ENCODE results near the gene ATP2B2.
"Not testable (repeated sequence)": the region's sequence is repeated elsewhere in the genome, so short reads cannot be mapped to it uniquely, and the experiment has no call there.

ATP2B2 gene

DNA sequence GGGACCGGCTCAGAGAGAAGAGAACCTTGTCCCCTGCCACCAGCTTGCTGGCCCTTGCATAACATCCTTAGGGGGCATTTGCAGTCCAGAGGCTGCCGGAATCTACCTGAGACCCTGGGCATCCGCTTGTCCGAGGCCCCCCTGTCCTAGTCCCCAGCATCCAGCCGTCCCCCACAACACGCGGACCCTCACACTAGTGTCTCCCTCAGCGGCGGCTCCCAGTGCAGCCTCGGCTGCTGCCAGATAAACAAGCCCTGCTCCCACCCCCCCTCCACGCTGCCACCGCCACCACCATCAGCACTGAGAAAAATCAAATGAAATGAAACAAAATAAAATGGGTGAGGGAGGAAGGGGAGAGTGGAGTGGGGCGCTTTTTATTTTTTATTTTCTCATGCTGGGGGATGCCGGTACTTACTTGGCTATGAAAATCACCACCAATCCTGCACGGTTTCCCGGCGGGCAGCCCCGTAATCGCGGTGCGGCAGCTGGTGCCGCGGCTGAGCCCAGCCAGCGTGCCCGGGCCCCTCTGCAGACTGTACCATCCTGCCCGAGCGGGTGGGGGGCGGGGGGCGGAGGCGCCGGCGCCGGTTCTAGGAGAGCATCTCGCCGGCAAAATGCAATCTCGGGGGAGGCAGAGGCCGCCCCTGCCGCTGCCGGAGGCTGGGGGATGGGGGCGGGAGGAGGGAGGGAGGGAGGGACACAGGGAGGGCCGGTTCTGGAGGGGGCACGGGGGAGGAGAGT, at the start of gene ATP2B2:
TSS of gene ATP2B2 (minus strand) at position 537 of the 741 bp plus-strand sequence. CDS start 56,043 bp downstream, outside the sequence.
- DNase-seq (ENCODE audit: low spot score): no peak

DNA sequence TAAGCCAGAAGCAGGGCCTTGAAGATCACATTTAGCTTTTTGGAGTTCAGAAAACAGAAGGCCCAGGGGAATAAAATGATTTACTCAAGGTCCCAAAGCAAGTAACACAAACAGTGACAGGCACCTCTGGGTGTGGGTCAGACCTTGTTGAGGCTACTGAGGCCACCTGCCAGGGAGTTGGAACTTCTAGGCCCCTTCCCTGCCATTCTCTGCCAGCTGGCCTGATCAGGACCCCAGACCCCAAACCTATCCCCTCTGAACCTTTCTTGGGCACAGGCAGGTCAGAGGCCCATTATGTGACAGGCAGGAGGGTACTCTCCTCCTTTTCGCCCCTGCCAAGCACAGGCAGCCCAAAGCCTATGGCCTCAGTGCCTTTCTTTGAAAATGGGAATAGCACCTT, 49.4 kb upstream of the ATP2B2 start:
- no peak for DNase-seq (ENCODE audit: low spot score)

- no peak for DNase-seq (ENCODE audit: low spot score)
Observed at GRCh38 chr3:10554236-10554611, 48.8 kb upstream of the ATP2B2 start.

- DNase-seq (ENCODE audit: low spot score): no peak
Observed at GRCh38 chr3:10553591-10554235, 48.3 kb upstream of the ATP2B2 start.

DNA sequence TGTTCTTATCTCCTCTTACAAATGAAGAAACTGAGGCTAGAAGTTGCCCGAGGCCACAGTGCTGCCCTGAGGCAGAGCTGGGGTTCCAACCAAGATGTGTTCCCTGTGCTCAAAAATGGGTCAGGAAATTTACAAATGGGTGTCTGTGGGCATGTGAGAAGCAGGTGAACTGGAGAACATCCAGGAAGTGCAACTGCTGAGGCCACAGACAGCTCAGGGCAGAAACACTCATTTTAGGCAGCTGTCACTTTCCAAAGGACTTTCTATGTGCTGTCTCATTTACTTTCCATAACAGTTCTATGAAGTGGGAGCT, 47.2 kb upstream of the ATP2B2 start:
- no peak for DNase-seq (ENCODE audit: low spot score)

- DNase-seq (ENCODE audit: low spot score): no peak
Observed at GRCh38 chr3:10551821-10552630, 46.6 kb upstream of the ATP2B2 start.

- no peak for DNase-seq (ENCODE audit: low spot score)
Observed at GRCh38 chr3:10551139-10551538, 45.8 kb upstream of the ATP2B2 start.

DNA sequence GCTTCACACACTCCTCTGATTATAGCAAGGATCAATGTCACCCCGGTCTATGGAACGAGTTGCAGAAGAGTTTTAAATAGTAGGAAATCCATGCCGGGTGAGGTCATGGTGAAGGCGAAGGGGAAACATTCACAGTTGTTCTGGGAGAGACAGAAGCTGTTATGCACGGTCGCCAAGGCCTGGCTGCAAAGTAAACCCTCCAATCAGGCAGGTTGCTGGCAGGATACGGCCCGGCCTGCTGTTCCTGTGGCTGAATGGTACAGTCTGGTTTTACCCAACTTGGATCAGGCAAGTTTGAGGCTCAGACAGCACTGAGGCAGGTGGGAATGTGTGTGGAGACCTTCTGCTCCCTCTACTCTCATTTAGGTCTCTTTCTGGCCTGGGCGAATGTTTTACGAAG, 45.3 kb upstream of the ATP2B2 start:
- DNase-seq (ENCODE audit: low spot score): no peak

DNA sequence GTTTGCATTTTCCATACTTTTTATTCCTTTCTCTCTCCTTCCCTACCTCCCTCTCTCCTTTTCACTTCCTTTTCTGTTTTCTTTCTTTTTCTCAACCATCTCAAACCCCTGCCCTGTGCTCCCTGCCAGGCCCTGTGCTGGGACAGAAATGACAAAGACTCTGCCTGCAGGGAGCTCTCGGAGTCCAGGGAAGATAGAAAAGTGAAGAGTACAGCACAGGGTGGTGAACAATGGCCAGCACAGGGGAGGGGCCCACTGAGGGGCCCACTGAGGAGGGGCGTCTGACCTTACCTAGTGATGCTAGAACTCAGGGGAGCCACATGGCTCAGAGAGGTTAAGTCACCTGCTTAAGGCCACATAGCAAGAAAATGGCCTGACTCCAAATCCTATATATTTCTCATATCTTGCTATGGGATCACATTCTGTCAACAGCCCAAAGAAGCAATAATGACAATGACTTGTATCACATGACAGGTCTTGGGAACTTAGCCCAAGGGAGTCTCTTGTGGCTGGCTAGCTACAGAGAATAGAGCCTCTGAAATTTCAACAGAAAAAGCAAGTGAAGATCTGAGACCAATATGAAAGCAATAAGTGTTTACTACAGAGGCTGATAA, 44.3 kb upstream of the ATP2B2 start:
- no peak for DNase-seq (ENCODE audit: low spot score)

- no peak for DNase-seq (ENCODE audit: low spot score)
Observed at GRCh38 chr3:10548992-10549391, 43.6 kb upstream of the ATP2B2 start.

- no peak for DNase-seq (ENCODE audit: low spot score)
Observed at GRCh38 chr3:10547841-10548783, 42.7 kb upstream of the ATP2B2 start.

GRCh38 chr3:10547413-10547812, 42.0 kb upstream of the ATP2B2 start:
- DNase-seq (ENCODE audit: low spot score): no peak

GRCh38 chr3:10546820-10547263, 41.5 kb upstream of the ATP2B2 start:
- no peak for DNase-seq (ENCODE audit: low spot score)

- no peak for DNase-seq (ENCODE audit: low spot score)
Observed at GRCh38 chr3:10546181-10546624, 40.8 kb upstream of the ATP2B2 start.

DNA sequence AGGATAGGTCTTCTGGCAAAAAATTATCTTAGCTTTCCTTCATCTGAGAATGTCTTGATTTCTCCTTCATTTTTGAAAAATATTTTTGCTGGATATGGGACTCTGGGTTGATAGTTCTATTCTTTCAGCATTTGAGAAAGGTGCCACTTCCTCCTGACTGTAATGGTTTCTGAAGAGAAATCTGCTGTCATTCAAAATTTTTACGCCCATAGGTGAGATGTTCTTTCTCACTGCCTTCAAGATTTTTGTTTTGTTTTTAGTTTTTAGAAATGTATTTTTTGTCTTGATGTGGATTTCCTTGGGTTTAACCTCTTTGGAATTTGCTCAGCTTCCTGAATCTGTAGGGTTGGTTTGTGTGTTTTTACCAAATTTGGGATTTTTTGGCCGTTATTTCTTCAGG, 37.1 kb upstream of the ATP2B2 start:
- DNase-seq (ENCODE audit: low spot score): no peak

GRCh38 chr3:10540347-10540746, 35.0 kb upstream of the ATP2B2 start:
- not testable (repeated sequence) for DNase-seq (ENCODE audit: low spot score)

DNA sequence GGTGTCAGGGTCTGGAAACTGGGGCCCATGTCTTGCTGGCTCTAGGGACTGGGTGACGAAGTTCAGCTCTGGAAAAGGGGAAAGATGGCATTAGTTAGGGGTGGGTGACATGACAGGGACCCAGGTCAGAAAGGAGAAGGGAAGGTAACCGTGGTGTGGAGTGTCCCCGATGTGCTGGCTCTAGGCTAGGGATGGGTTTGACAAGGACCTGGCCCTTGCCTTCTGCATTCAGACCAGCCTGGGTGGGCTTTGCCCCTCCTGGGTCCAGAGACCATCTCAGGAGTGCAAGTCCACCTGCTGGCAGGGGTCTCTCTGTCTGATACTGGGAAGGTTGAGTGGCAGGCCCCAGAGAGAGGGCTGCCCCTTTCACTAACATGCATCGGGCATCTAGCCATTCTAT, 28.7 kb upstream of the ATP2B2 start:
- no peak for DNase-seq (ENCODE audit: low spot score)

GRCh38 chr3:10533737-10534023, 28.3 kb upstream of the ATP2B2 start:
- DNase-seq (ENCODE audit: low spot score): no peak

DNA sequence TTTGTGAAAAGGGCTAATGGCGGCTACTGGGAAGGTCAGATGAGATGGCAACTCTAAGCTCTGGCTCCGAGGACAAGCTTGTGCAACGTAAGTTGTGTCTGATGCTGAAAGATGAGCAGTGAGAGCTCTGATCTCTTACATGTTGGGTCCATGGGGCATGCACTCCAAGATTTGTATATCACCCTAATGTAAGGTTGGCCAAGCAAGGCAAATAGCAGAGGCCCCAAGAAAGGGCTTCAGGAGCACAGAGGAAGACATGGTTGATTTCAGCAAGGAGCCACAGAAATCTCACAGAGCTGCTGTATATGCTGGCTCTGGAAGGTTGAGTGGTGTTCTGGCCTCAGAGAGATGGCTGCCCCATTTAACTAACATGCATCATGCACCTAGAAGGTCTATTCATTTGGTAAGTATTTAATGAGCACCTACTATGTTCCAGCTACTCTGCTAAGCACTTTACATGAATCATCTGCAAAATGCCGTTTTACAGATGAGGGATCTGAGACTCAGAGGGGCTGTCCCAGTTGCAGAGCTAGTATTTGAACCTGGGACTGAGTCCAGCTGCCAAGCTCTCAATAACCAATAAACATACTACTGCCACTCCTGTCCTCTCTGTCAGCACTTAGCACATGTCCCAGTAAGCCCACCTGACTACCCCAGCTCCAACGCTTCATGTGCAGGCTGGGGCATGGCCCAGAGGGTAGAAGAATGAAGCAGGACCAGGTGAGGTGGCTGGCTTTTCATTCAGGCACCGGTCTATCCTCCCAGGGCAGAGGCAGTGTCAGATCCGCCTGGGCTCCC, 27.8 kb upstream of the ATP2B2 start:
- no peak for DNase-seq (ENCODE audit: low spot score)

DNA sequence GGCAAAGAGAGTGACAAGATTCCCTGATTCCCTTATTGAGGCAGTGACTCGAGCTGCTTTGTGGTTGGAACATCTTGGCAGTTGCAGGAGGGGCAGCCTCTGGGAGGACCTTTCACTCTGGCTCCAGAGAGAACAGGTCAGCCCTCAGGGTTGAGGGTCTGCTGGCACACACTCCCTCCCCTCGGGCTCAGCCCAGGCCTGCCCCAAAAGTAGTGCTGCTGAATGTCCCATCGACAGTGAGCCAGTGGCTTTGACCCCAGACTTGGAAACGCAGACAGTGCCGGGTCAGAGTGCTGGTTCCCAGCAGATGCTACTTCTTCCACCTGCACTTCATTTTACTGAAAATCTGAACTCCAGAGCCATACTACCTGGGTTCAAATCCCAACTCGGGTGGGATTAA, 25.6 kb upstream of the ATP2B2 start:
- DNase-seq (ENCODE audit: low spot score): no peak

DNA sequence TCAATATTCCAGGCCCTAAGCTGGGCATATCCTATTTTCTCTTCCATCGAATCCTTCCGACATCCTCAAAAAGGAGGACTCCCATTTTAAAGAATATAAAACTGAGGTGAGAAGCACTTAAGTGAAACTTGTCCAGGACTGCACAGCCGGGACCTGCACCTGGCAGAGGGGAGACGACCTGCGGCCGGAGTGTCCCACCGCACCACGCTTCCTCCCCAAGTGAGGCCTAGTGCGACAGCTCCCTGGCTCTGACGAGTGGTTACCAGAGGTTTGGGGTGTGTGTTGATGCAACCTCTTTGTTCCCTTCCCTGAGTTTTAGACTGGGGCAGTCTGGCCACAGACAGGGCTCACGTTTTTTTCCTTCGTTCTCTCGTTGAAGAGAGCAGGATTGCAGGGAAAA, 24.9 kb upstream of the ATP2B2 start:
- DNase-seq (ENCODE audit: low spot score): no peak
